Astrocyte (in vitro differentiated cells and primary cell): Measurements from ENCODE around the gene BMP7. TPM values are rescaled to one million over a fixed set of nuclear protein-coding genes. Genes with fewer than 3 reads are reported as not detected.

ENCODE experiments used
- DNase-seq: peaks from one replicate; pipeline ENCODE4 v3.0.0-alpha.2; 2010; ENCODE audit warnings: low read depth
- FAIRE-seq: peaks from 2 replicates; lab custom pipeline; 2011; peaks lifted over from hg19 to GRCh38; lab: Jason Lieb, UNC
- H2AFZ ChIP-seq: 2 replicates; pipeline ENCODE4 v1.6.0; 2012; ENCODE audit warnings: low read depth, low read length, inconsistent platforms
- H3K27ac ChIP-seq: 2 replicates; pipeline ENCODE4 v1.5.1; 2011; ENCODE audit warnings: low read depth, low read length, inconsistent platforms
- H3K27me3 ChIP-seq: 2 replicates; pipeline ENCODE4 v1.6.0; 2011; ENCODE audit warnings: low read length, inconsistent platforms; ENCODE audit not compliant: insufficient read depth
- H3K36me3 ChIP-seq: 2 replicates; pipeline ENCODE4 v1.5.1; 2011; ENCODE audit warnings: low read length, inconsistent platforms; ENCODE audit not compliant: insufficient read depth
- H3K4me1 ChIP-seq: 2 replicates; pipeline ENCODE4 v1.5.1; 2011; ENCODE audit warnings: low read length, inconsistent platforms; ENCODE audit not compliant: insufficient read depth
- H3K4me2 ChIP-seq: 2 replicates; pipeline ENCODE4 v1.6.0; 2012; ENCODE audit warnings: low read length, inconsistent platforms
- H3K4me3 ChIP-seq: 2 replicates; pipeline ENCODE4 v1.5.1; 2011; ENCODE audit warnings: low read depth, mild to moderate bottlenecking, low read length, inconsistent platforms; ENCODE audit not compliant: insufficient read depth
- H3K79me2 ChIP-seq: 2 replicates; pipeline ENCODE4 v1.6.0; 2012; ENCODE audit warnings: mild to moderate bottlenecking, low read length, inconsistent platforms; ENCODE audit not compliant: insufficient read depth
- H3K9ac ChIP-seq: 2 replicates; pipeline ENCODE4 v1.6.0; 2012; ENCODE audit warnings: mild to moderate bottlenecking, low read length, inconsistent platforms
- H3K9me3 ChIP-seq: 2 replicates; pipeline ENCODE4 v1.5.1; 2012; ENCODE audit warnings: low read depth, mild to moderate bottlenecking, low read length, inconsistent platforms; ENCODE audit not compliant: insufficient read depth
- H4K20me1 ChIP-seq: 2 replicates; pipeline ENCODE4 v1.6.0; 2012; ENCODE audit warnings: low read length, inconsistent platforms; ENCODE audit not compliant: insufficient read depth
- H3K27ac Mint-ChIP-seq: one replicate; pipeline ENCODE4 v1.8.0; 2021; ENCODE audit warnings: mild to moderate bottlenecking, mixed read lengths; ENCODE audit not compliant: unreplicated experiment
- H3K27me3 Mint-ChIP-seq: one replicate; pipeline ENCODE4 v1.8.0; 2021; ENCODE audit warnings: low read depth, mixed read lengths; ENCODE audit not compliant: unreplicated experiment
- H3K36me3 Mint-ChIP-seq: one replicate; pipeline ENCODE4 v1.8.0; 2021; ENCODE audit warnings: low read depth, mixed read lengths; ENCODE audit not compliant: unreplicated experiment
- H3K4me1 Mint-ChIP-seq: one replicate; pipeline ENCODE4 v1.8.0; 2021; ENCODE audit warnings: low read depth, mixed read lengths; ENCODE audit not compliant: unreplicated experiment
- H3K4me3 Mint-ChIP-seq: one replicate; pipeline ENCODE4 v1.8.0; 2021; ENCODE audit warnings: mild to moderate bottlenecking, moderate library complexity, mixed read lengths; ENCODE audit not compliant: unreplicated experiment
- H3K9me3 Mint-ChIP-seq: one replicate; pipeline ENCODE4 v1.8.0; 2021; ENCODE audit warnings: mild to moderate bottlenecking, mixed read lengths; ENCODE audit not compliant: unreplicated experiment
- EZH2 ChIP-seq: IDR thresholded peaks from 2 replicates; pipeline ENCODE4 v1.6.1; 2012; ENCODE audit warnings: mild to moderate bottlenecking, low read length, inconsistent platforms; ENCODE audit not compliant: insufficient read depth
- total RNA-seq: library from RNA; stranded (reverse); gene quantifications from 2 replicates; pipeline ENCODE4 v1.2.1, GENCODE V29; 2021
- TF ChIP-seq, protein P1 (sequence below): IDR thresholded peaks from 2 replicates; pipeline ENCODE4 v1.5.1; 2011; ENCODE audit warnings: low read depth, mild to moderate bottlenecking, inconsistent platforms, low read length, moderate library complexity; ENCODE audit not compliant: insufficient read depth

BMP7 gene
- total RNA-seq, 1 donor from 2014 or later, result 15.3 TPM

DNA sequence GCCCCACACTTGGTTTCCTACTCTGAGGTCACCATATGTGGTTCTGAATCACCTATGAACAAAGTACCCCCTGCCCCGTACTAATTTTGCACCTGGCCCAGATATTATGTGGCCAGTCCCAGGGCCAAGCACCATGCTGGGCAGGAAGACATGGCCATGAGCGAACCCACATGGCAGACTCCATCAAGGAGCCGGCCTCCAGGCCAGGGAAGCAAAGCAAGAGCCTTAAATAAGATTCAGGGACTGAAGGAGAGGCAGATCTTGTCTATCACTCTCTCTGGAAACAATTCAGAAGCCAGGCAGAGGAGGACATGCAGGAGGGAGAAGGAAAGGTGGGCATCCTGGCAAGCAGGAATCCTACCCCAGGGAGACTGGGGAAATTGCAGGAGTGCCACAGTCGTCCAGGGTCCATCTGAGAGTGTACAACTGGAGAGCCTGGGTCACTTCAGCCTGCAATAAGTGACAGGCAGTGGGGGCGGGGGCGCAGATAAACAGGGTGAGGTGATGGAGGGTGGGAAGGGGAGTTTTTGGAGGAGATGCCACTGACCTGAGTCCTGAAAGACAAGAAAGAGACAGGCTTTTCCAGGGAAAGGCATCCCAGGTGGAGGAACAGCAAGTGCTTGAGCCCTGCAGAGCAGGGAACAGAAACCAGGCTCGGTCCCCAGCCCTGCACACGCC is 2.1 kb upstream of the BMP7 start:
- Histone ChIP-seq H2AFZ (no peak overlapping the region), H3K4me2 (no peak overlapping the region), H3K9ac (no peak overlapping the region), H4K20me1 (no peaks in the 10 kb centered on the region), H3K27ac (no peak overlapping the region), H3K9me3 (no peaks in the 10 kb centered on the region), H3K4me3 (no peak overlapping the region), H3K36me3 (no peaks in the 10 kb centered on the region), H3K79me2 (no peaks in the 10 kb centered on the region), H3K4me1 (no peaks in the 10 kb centered on the region), H3K27me3 (peaks cover 58% of the 10 kb centered on the region)
- H3K27me3 Mint-ChIP-seq, result peaks cover 57% of the 10 kb centered on the region
- H3K36me3 Mint-ChIP-seq, result peaks cover 3% of the 10 kb centered on the region
- FAIRE-seq (no peak), DNase-seq (no peak)
- H3K27ac Mint-ChIP-seq, result no peak overlapping the region
- no peaks in the 10 kb centered on the region for H3K4me1 Mint-ChIP-seq
- TF ChIP-seq EZH2, result no peak
- TF ChIP-seq, protein P1, sequence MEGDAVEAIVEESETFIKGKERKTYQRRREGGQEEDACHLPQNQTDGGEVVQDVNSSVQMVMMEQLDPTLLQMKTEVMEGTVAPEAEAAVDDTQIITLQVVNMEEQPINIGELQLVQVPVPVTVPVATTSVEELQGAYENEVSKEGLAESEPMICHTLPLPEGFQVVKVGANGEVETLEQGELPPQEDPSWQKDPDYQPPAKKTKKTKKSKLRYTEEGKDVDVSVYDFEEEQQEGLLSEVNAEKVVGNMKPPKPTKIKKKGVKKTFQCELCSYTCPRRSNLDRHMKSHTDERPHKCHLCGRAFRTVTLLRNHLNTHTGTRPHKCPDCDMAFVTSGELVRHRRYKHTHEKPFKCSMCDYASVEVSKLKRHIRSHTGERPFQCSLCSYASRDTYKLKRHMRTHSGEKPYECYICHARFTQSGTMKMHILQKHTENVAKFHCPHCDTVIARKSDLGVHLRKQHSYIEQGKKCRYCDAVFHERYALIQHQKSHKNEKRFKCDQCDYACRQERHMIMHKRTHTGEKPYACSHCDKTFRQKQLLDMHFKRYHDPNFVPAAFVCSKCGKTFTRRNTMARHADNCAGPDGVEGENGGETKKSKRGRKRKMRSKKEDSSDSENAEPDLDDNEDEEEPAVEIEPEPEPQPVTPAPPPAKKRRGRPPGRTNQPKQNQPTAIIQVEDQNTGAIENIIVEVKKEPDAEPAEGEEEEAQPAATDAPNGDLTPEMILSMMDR, result no peak
- peaks cover 2% of the 10 kb centered on the region for H3K9me3 Mint-ChIP-seq
- no peak overlapping the region for H3K4me3 Mint-ChIP-seq

DNA sequence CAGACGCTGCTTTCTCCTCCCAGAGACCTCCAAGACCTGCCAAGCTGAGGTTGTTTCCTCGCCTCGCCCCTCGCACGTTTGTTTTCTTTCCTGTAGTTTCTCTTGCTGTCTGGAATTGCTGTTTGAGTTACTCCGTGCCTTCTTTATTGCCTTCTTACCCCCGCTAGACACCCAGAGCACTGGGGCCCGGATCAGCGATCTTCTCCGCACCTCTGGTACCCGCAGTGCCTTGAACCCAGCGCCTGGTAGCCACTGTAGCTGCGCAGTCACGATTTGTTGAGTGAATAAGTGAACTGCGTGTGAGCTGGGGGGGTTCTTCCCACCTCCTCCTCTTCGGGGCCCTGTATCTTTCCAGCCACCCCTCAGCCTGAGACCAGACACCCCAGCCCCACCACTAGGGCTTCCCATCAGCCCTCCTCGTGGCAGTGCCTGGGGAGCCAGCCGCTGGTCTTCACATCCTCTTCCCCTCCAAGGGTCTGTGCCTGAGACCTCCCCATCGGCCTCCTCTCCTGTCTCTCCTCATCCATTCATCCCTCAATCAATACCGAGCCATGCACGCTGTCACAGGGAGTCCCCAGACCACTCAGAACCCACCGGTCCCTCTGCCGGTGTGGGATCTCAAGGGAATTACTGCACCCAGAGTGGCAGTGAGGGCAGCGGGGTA is 849 bp upstream of the BMP7 start:
- Mint-ChIP-seq H3K27ac (no peak overlapping the region), H3K4me1 (peaks cover 8% of the 10 kb centered on the region), H3K4me3 (peak overlapping the region; percentile 74), H3K9me3 (peaks cover 2% of the 10 kb centered on the region), H3K36me3 (peaks cover 3% of the 10 kb centered on the region), H3K27me3 (peaks cover 57% of the 10 kb centered on the region)
- Histone ChIP-seq H3K79me2 (no peaks in the 10 kb centered on the region), H4K20me1 (no peaks in the 10 kb centered on the region), H3K27me3 (peaks cover 66% of the 10 kb centered on the region), H3K4me3 (no peak overlapping the region), H3K9me3 (no peaks in the 10 kb centered on the region), H3K27ac (no peak overlapping the region), H3K36me3 (no peaks in the 10 kb centered on the region), H3K4me1 (no peaks in the 10 kb centered on the region), H3K4me2 (peak overlapping the region; percentile 60), H3K9ac (no peak overlapping the region), H2AFZ (no peak overlapping the region)
- FAIRE-seq, result no peak
- no peak for TF ChIP-seq EZH2
- TF ChIP-seq, protein P1, result no peak
- DNase-seq, result no peak

DNA sequence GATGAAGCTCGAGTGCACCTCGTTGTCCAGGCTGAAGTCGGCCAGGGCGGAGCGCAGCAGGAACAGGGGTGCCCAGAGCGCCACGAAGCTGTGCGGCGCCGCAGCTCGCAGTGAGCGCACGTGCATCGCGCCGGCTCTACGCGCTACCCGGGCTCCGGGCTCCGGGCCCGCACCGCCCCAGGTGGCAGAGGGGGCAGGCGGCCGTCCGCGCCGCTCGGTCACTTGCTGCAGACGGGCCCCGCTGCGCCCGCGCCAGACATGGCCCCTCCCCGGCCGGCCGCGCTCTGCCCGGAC is 497 bp downstream of the BMP7 start:
- Histone ChIP-seq H3K4me3 (no peak overlapping the region), H3K9ac (no peak overlapping the region), H3K36me3 (no peaks in the 10 kb centered on the region), H2AFZ (peak overlapping the region; percentile 18), H3K27ac (no peak overlapping the region), H4K20me1 (no peaks in the 10 kb centered on the region), H3K4me1 (no peaks in the 10 kb centered on the region), H3K79me2 (no peaks in the 10 kb centered on the region), H3K9me3 (no peaks in the 10 kb centered on the region), H3K4me2 (peak overlapping the region; percentile 60), H3K27me3 (peaks cover 70% of the 10 kb centered on the region)
- Mint-ChIP-seq H3K4me1 (peaks cover 13% of the 10 kb centered on the region), H3K9me3 (peaks cover 2% of the 10 kb centered on the region), H3K27ac (no peak overlapping the region), H3K27me3 (peaks cover 52% of the 10 kb centered on the region), H3K36me3 (peaks cover 3% of the 10 kb centered on the region), H3K4me3 (peak overlapping the region; percentile 88)
- TF ChIP-seq, protein P1, result no peak
- TF ChIP-seq EZH2, result peak; percentile 16
- DNase-seq (no peak), FAIRE-seq (no peak)
